HT-29 (cell line): ENCODE results near the gene CSMD2. TPM values are rescaled to one million over a fixed set of nuclear protein-coding genes. Genes with fewer than 3 reads are reported as not detected.

ENCODE experiments used
- DNase-seq: peaks from one replicate; pipeline ENCODE4 v3.0.0-alpha.2; 2015; ENCODE audit warnings: low spot score
- total RNA-seq: library from RNA; depleted of rRNA; stranded (reverse); fragments of >200 nt; shearing (Covaris generic); gene quantifications from 2 replicates; pipeline ENCODE4 v1.2.3, GENCODE V29; 2014

The CSMD2 gene
- total RNA-seq, 1 experiment from 2014 or later, result not detected

DNA sequence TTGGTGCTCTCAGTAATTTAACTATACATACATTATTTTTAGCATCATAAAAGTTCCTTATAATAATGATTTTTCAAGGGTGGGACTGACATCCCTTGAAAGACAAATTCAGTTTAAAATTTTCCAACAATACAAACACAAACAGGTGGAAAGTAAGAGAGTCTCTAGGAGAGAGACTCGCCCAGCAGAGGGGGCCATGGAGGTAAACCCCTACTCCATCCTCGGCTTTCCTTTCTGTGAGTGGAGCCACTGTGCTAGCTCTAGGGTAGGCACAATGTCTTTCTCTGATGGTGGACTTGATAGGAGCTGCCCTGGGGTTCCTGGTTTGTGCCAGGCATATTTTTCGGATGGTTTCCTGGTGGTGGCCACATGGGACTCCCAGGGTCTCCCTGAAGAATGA is 8.3 kb downstream of the CSMD2 start:
- no peak for DNase-seq

DNA sequence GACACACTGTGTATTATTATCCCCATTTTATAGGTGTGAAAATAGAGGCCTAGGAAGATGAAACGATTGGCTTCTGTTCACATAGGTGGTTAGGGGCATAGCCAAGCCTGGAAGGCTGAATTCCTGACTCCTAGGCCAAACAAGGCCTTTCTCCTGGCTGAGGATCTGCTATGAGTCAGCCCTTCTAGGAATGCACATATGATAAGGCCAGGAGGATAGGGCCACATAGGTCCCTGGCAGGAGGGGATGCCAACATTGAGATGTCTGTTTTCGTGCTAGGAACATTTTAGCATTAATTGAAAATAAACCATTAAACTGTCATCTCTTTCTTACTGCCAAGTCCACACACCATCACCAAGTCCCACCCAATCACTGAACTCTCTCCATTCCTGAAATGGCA is 9.2 kb downstream of the CSMD2 start:
- no peak for DNase-seq

DNA sequence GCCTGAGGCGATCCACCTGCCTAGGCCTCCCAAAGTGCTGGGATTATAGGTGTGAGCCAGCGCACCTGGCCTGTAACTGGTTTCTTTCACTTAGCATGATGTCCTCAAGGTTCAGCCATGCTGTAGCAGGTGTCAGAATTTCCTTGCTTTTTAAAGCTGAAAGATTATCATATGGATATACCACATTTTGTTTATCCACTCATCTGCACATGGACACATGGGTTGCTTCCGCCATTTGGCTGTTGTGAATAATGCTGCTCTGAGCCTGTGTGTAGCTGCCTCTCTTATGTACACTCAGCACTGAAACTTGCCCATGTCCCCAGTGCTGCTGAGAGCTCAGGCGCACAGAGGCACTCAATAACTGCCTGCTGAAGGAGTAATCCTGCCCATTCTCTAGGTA is 11.8 kb downstream of the CSMD2 start:
- no peak for DNase-seq

DNA sequence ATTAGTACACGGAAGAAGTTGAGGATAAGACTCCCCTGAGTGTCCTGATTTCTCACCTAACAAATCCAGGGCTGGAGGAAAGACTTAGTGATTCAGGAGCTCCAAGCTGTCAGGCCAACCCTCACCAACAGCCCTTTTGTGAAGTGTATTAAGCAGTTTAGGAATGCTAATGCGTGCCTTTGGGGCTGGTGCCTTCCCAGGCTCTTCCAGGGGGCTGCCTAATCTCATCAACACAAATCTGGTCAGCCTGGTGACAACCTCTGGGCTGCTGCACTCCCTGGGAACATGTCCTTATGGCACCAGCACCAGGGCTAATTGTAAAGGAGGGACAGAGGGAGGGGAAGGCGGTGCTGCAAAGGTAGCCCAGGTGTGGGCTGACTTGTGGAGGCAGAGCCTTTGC is 15.5 kb downstream of the CSMD2 start:
- no peak for DNase-seq

DNA sequence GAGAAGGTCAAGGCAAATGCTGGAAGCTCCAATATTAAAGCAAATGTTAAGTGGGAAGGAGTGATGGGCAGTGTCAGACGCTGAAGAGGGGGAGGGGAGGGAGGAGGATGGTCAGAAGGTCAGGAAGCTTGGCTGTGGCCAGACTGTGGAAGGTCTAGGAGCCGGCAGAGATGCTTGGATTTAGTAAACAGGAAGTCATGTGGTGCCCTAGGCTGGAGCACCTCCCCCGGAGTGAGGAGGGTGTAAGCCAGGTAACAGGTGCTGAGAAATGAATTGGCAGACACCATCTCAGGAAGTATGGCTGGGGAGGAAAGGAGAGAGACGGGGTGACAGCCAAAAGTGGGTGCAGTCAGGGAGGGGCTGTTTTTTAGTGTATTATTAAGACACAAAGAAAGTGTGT is 17.7 kb downstream of the CSMD2 start:
- DNase-seq, result no peak

DNA sequence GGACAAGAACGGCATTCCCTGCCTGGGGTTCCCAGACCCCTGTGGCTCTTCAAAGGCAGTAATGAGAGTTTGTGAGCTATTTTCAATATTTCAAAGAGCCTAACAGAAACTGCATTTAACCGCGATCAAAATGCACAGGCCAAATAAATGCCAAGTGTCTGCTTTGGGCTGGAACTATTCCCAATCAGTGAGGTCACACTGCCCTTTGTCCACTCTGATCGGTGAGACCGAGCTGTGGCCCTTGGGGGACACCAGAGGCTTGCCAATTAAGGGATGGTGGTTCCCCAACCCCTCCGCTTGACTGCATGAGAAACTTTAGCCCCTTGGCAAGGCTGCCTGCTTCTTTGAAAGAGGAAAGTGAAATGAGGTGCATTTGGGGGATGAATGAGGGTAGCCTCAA is 20.3 kb downstream of the CSMD2 start:
- no peak for DNase-seq

DNA sequence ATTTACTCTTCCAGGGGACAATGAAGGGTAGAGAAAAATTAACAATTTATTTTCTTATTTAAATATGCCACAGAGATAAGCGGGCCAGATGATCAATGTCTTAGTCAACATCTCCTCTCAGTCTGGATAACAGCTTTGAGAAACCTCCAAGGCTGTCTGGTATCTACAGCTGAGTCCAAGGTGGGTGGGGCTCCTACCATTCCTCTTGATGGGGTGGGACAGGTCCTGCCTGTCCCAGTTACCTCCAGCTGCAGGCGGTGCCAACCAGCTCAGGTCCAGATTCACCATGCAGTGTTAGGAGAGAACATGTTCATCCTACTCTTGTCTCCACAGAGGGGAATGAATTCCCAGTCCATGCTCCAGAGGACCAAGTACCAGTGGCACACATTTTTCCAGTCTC is 21.1 kb downstream of the CSMD2 start:
- no peak for DNase-seq

DNA sequence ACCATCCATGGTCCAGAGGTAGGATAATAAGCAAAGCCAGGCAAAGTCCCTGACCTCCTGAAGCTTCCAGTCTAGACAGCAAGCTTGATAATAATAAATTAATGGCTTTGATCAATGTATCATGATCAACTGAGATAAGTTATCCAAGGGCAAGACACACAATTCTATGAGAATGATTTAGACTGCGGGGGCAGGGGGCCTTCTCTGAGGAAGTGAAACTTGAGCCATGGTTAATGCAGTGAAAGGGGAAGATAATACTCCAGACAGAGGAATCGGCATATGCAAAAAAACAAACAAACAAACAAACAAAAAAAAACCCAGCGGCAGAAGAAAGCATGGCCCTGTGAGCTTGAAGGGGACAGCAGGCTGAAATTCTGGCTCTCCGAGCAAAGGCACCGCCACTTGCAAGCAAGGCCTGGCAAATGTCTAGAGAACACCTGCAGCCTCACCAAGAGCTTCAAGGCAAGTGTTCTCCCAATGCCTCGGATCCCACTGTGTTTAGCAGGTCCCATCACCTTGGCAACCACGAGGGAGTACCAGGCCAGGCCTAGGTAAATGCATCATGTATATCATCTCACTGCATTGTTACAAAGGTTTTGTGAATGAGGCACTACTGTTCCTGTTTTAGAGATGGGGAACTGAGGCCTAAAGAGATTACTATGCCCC is 24.9 kb downstream of the CSMD2 start:
- DNase-seq, result no peak

DNA sequence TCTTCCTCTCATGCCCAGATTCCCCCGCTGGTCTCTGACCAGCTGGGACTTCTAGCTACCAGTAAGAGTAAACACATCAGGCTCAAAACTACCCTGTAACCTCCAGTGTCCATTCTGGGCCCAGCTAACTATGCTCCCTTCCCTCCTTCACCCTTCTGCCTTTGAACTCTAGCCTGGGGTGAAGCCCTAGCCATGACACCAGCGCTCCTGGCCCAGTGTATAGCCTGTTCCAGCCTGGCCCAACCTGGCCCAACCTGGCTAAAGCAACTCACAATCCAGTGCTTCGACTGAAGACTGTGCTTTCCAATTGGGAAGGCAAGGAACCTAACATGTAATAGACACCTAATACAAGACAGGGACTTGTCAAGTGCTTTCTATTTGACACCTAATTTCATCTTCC is 27.6 kb downstream of the CSMD2 start:
- no peak for DNase-seq

DNA sequence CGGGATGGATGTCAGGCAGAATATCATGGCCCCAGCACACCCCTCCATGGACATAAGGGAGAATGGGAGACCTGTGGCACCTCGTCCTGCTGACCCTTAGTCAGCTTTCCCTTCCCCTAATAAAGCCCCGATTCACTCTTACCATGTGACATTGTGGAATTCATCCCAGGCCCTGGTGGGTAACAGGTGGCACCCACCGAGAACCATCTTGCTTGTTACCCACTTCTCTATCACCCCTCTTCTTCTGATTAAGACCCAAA is 32.9 kb downstream of the CSMD2 start:
- no peak for DNase-seq

DNA sequence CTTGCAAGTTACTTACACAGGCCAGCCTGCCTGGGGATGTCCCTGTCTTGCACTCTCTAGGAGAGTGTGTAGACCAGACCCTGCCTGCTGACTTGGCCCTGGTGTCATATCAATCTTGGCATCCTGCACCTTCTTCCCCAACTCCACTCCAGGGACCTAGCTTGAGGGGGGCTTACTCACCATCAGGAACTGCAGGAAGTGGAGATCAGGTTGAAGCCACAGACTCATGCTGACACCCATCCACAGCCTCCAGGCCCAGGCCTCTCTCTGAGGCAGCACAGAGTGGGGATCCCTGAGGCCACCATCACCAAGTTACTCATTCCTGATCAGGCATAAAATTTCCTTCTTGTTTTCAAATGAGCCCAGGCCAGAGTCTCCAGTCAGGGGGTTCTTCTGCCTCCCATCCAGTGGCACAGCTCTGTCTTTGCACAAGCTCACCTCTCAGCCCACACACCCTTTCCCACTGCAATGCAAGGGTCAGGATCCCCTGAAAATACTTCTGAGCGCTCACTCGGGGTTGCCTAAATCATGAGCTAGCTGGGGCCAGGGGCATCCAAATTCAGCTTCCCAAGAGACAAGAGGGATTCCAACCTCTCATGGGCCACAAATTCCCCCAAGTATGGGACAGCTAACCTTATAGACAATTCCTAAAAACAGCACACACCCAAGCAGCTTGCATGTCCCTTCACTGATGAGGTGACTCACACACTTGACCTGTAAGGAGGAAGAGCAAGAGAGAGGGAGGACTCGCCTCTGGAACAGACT is 33.5 kb downstream of the CSMD2 start:
- no peak for DNase-seq

DNA sequence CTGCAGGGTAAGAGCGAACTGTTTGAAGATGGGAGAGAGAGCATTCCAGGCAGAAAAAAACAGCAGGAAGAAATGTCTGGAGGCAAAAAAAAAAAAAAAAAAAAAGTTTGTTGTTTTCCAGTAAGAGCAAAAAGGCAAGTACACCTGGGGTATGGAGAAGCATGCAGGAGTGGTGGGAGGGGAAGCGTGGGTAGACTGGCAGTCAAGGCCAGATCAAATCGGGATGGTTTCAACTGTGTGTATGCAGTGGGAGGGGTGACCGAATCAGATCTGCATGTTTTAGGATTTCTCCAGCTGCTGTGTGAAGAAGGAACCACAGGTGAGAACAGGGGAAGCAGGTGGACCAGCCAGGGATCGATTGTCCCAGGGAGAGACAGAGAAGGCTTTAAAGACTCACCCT is 34.7 kb downstream of the CSMD2 start:
- DNase-seq, result no peak

DNA sequence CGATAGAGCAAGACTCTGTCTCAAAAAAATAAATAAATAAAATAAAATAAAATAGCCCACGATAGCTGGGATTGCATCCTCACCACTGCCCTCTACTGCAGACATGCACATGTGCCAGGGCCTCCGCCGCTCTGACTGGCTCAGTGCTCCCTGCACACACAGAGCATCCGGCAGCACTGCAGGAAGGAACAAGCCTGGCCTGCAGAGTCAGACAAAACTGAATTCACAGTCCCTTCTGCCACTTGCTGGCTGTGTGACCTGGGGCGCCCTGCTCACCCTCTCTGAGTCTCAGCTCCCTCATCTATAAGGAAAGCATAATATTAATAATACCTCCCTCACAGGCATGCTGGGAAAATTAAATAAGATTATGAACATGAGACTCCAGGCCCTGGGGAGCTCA is 35.4 kb downstream of the CSMD2 start:
- no peak for DNase-seq

DNA sequence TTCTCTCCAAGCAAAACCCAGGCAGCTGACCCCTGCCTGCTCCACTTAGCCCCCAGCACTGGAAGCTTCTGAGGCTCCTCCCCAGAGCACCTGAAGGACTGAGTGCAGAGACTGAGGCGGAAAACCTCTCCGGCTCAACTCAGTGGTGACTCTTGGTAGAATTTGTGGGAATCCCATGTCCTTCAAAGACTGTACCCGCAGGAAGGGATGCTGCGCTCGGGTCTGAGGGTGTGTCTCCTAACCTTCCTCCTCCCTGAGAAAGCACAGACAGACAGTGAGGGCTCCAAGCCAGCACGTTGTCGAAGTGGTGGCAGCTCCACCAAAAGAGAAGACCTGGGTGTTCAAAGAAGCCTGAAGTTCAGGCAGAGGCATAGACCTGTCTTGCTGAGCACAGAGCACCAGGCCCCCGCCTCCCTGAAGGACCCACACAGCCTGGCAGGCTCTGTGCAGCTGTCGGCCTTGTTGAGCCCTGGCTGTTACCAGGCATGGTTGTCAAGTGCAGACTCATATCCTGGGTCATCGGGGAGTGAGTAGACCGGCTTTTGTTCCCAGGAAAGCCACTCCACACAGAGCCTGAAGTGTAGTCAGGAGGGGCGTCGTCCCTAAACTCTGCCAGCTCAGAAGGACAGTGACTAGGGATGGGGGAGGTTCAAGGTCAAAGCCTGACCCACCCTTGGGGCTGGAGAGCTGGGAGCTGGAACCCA is 36.7 kb downstream of the CSMD2 start:
- no peak for DNase-seq

DNA sequence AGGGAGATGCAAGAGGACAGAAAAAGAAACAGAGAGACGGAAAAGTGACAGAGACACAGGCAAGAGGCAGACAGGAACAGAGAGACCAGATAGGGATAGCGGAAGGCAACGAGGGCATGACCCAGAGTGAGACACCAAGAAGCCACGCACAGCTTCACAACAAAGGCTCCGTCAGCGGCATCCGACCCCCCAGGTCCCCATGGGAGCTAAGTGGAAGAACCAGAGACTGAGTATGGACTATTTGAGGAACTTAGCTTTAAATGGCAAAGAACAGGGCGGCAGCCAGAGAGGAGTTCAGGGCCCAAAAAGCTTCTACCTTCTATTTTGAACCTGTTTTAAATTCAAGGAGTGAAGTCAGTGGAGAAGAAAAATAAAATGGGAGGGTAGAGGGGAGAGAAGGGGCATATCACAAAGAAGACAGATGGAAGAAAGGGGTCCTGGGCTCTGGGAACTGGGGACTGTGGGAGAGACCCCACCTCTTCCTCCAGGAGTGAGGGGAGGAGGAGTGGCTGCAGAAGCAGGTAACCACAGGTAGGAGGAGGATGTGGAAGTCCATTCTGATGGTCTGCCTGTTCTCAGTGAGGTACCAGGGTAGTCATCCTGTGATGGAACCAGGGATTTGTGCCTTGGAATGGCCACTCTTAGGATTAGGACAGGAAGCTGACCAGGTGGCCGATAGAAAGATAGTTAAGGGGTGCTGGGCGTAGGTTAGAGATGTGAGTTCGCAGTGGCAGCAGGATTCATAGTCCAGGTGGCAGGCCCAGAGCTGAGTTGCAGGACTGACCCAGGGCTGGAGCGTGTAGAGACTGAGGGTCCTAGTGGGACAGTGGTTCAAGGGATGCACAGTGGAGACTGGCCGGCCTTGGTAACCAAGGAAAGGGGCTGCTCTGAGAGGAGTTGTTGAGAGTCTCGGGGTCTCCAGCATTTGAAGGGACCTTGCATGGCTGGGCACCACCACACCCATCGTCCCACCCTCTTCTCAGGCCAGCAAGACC is 37.7 kb downstream of the CSMD2 start:
- DNase-seq, result no peak

DNA sequence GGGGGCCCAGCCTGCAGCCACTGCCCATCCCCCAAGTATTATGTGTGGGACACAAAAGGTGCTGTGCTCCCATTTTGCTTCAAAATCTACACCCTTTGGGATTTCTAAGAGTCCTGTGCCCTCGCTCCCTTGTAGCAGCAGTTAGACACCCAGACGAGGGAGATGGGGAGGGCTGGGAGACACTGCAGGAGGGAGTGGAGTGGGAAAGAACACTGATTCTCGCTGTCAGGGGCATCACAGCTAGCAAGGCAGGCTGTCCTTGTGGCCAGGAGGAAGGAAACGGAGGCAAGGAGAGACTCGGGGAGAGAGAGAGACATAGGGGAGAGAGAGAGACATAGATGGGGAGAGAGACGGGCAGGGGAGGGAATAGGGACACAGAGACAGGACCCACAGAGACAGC is 38.5 kb downstream of the CSMD2 start:
- no peak for DNase-seq

DNA sequence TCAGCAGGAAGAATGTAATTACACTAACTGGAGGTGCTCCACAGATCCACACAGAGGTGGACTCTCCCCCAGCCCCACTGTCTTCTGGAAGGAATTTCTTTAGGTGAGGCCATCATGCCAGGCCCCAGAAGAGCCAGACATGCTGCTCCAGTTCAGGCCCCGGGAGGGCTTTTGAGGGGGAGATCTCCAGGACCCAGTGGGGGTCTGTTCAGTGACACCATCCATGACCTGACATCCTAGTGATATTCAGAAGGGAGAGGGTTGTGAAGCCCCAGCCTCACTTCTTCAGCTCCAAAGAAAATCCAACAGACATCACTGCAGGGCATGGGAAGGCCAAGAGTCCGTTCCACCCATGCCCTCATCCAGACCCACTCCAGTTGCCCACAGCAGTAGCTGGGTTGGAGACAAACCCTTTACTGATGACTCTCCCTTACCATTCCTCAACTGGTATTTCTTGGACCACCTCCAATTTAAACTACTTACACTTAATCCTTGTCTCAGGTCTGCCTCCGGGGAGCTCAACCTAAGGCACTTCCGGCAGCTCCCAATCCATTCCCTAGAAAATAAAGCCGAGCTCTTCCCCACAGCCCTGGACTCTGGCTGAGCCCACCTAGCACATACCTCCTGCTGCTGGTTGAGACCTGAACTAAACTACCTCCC is 39.2 kb downstream of the CSMD2 start:
- no peak for DNase-seq

DNA sequence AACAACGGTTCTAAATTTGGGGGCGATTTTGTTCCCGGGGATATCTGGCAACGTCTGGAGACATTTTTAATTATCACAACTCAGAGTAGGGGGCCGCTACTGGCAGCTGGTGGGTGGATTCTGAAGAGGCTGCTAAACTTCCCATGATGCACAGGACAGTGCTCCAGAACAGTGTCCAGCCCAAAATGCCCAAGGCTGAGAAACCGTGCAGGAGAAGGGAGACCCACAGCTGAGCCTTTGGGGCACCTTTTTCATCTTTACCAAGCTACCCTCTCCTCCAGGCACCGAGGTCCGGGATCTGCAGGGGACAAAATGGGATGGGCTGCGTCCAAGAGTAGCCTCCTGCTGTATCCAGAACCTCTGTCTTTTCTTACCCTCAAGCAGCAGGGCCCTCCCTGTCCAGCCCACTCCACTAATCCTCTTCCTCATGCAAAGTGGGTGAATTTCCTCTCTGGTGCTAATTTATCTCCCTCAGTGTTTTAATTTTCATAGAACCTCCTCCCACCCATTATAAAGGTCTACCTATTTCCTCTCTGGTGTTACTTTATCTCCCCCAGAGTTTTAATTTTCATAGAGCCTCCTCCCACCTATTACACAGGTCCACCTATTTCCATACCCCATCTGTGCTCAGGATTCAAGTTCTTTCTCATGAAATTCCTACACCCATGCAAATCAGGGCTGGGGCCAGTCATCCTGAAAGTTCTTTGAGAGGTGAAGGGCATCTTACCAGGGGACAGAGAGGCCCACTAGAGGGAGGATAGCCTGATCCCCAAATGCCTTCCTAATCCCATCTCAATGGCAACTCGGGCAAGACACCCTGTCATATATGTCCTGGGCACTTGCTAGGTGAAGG is 42.7 kb downstream of the CSMD2 start:
- no peak for DNase-seq

DNA sequence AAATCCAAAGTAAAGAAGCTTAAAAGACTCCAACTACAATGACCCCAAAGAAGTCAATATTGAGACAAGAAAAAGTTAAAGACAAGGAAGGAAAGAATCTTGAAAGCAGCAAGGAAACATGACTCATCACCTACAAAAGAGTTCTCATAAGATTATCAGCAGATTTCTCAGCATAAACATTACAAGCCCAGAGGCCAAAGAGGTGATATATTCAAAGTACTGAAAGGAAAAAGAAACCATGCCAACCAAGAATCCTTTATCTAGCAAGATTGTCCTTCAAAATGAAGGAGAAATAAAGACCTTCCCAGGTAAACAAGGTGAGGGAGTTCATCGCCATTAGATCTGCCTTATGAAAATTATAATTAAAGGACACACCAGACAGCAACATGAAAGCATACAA is 49.8 kb downstream of the CSMD2 start:
- DNase-seq, result no peak

DNA sequence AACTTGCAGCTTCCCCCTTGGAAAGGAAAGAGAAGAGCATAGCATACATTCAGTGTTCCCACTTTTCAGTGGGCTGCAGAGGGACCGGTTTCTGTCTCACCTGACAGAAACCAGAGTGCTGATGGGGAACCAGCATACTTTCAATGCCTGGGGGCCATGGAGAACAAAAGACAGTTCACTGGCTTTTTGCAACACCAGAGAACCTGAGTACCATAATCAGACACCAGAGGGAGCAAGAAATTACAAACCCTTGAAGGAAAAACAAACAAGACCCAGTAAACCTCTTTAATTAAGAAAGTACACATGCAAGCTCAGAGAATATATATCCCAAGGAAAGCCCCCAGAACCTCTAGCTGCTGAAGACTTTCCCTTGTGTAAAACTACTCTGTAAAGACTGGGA is 51.1 kb downstream of the CSMD2 start:
- DNase-seq, result peak; percentile 32
